NOMO-1 treated with dmso at 0.1 percent for 144 hours (cell line): Measurements from ENCODE around the gene OR10A7.
A peak's percentile ranks its signal among the peaks of the same experiment; 100 is the strongest.
"Not testable (repeated sequence)": the region's sequence is repeated elsewhere in the genome, so short reads cannot be mapped to it uniquely, and the experiment has no call there.

ENCODE experiments used
- DNase-seq: peaks from one replicate; lab custom pipeline; 2025; ENCODE audit not compliant: unreplicated experiment; lab: John Stamatoyannopoulos, UW

Gene OR10A7, protein sequence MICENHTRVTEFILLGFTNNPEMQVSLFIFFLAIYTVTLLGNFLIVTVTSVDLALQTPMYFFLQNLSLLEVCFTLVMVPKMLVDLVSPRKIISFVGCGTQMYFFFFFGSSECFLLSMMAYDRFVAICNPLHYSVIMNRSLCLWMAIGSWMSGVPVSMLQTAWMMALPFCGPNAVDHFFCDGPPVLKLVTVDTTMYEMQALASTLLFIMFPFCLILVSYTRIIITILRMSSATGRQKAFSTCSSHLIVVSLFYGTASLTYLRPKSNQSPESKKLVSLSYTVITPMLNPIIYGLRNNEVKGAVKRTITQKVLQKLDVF

DNA sequence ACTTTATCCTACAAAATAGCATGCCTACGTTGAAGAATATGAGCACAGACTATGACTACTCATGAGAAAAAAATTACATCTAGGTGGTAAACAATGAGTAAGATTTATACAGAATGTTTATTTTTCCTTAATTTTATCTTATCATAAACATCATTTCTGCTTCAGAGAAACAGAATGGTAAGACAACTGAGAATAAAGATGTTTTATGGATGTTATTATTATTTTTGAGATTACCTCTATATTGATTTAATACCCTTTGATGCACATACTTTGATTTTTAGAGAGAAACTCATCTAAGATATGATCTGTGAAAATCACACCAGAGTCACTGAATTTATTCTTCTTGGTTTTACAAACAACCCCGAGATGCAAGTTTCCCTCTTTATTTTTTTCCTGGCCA is at the start of gene OR10A7:
Gene OR10A7 (plus strand): TSS at position 301 of the 400 bp plus-strand sequence. CDS start 0 bp downstream, at position 301.
- DNase-seq = no peak

DNA sequence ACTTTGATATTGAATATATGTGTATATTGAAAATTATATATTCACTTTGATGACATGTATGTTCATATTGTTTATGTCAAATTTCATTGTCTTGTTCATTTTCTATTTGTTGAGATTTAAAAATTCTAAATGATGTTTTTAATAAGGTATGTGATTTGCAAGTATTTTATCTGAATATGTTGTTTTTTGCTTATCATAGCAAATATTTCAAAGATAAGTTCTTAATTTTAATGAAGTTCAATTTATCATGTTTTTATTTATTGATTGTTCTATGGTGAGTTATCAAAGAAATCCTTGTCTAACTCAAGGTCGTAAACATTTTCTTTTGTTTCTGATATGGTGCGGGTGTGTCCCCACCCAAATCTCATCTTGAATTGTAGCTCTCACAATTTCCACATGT is 49.4 kb upstream of the OR10A7 start:
- no peak for DNase-seq

DNA sequence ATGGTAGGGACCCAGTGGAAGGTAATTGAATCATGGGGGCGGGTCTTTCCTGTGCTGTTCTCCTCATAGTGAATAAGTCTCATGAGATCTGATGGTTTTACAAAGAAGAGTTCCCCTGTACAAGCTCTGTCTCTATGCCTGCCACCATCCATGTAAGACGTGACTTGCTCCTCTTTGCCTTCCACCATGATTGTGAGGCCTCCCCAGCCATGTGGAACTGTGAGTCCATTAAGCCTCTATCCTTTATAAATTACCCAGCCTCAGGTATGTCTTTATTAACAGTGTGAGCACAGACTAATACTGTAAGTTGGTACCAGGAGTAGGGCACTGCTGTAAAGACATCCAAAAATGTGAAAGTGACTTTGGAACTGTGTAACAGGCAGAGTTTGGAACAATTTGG is 49.0 kb upstream of the OR10A7 start:
- DNase-seq = not testable (repeated sequence)

DNA sequence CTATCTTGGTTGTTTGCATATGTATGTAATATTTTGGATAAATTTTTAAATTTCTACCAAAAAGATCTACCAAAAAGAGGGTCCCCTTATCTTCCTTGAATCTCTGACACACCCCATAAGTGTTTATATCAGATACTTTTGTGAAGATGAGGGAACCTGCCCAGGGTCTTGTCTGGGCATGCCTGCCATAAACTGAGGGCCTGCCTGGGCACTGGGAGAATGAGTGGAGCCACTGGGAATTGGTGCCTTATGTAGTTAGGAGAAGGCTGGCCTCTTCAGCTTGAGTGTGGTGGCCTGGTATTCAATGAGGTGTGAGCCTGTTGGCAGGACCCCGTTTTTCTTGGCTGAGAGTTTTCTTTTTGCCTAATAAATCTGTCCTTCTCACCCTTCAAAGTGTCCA is 48.1 kb upstream of the OR10A7 start:
- no peak for DNase-seq

DNA sequence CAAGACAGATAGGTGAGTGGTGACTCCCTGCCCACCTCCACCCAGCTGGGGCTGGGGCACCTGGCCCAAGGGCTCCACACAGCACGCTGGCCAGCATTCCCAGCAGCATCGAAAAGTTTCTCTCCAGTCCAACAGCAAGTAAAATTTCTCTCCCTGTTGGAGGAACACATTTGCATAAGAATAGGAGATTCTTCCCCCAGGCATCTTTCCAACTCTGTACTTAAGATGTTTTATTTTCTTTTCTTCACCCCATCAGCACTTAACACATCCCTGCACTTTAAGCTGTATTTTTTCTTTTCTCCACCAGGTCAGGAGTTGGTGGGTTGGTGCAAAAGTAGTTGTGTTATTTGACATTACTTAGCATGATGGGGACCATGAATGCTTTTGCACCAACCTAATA is 47.4 kb upstream of the OR10A7 start:
- DNase-seq = no peak

DNA sequence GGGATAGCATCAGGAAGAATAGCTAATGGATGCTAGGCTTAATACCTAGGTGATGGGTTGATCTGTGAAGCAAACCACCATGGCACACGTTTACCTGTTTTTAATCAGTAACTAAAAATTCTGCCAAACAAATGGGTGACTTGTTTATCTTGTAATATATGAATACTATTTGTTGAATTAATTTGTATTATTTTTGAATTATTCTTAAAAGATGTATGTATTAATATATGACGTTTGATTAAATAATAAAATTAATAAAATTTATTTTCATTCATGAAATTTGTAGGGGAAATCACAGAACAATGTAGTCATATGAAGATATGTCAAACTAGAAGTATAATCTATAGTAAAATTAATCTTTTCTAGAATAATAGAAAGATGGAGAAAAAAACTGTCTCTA is 32.3 kb upstream of the OR10A7 start:
- DNase-seq = no peak

DNA sequence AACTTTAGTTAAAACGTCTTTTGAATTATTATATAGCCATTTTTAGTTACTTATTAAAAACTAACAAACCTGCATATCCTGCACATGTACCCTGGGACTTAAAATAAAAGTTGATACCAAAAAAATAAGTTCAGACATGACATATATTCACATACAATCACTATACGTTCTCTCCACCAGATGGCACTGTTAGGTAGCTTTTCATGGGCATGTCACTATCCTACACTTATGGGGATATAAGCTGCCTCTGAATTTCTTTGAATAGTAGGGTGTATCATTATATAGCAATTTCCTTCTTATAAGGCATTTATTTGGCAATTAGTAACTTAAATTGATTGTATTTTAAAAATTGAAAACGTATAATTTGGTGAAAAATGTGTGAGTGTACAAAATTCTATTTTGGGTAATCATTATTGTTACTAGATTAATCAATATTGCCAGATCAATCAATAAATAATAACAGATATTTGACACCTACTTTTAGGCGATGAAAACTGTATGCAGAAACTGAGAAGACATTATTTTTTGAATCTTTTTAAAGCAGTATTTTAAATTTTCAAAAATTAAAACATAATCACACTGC is 31.8 kb upstream of the OR10A7 start:
- peak; percentile 17 for DNase-seq

DNA sequence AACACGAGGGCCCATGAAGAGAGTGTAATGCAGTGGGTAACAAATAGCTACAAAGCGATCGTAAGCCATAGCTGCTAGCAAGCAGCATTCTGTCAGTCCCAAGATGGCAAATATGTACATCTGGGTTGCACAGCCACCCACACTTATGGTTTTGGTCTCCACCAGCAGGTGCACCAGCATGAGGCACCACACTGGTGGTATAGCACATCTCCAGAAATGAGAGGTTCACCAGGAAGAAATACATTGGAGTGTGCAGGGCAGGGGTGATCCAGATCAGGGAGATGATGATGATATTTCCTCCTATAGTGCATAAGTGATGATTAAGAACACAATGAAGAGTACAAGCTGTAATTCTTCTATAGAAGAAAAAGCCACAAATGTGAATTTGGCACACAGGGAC is 26.4 kb upstream of the OR10A7 start:
- no peak for DNase-seq

DNA sequence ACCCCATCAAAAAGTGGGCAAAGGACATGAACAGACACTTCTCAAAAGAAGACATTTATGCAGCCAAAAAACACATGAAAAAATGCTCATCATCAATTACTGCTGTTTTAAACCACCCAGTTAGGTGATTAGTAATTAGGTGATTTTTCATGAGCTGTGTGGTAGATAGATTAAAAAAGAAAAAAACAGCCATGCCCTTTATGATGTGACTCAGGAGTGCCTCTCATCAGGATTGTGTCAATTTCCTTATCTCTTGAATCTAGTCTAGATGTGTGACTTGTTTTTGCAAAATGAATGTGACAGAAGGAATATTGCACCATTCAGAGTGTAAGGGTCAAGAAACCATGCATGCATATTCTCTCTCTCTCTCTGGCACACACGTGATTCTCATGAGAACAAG is 5.7 kb downstream of the OR10A7 start:
- DNase-seq = no peak

DNA sequence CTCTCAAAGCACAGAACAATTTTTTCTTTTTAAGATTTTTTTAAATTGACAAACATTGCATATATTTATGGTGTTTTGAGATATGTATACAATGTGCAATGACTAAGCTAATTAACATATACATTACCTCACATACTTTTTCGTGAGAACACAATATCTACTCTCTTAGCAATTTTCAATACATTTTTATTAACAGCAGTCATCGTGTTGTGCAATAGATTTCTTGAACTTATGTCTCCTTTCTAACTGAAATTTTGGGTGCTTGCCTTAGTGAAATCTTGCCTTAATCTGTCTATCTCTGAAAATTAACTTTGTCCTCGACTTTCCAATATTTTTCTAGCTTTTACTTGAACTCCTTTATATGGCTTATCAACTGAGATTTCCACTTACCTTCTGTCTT is 6.8 kb downstream of the OR10A7 start:
- DNase-seq = no peak

DNA sequence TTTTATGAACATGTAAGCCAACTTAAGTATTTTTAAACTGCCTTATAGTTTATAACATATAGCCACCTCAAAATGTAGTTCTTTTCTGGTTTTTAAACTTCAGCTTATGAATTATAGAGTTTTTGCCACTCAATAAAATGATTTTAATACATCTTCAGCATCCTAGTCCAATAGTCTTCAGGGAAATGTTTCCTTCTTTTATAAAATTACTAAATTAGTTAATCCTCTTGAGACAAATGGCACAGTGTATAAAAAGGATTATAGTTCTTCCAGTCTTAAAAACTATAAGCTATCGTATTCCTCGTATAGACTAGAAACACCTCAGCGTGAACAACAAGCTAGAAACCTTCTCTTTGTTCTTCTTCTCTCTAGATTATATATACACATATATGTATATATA is 23.5 kb downstream of the OR10A7 start, which contains the start of gene OR6C74:
Gene OR6C74 (plus strand): TSS at position 301 of the 400 bp plus-strand sequence. CDS start 2,679 bp downstream, outside the sequence.
- no peak for DNase-seq

DNA sequence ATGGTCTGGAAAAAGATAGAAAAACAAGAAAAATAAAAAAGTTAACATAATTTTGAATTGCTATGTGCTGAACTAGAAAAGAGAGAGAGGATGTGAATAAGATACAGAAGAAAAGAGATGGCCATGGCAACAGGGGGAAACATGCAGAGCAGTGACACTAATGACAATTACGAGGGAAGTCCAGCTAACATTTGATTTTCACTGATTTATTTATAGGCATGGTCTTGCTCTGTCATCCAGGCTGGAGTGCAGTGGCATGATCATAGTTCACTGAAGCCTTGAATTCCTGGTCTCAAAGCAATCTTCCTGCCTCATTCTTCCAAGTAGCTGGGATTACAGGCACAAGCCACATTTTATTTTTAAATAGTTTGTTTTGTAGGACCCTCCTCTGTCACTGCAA is 25.3 kb downstream of the OR10A7 start:
- DNase-seq = no peak

DNA sequence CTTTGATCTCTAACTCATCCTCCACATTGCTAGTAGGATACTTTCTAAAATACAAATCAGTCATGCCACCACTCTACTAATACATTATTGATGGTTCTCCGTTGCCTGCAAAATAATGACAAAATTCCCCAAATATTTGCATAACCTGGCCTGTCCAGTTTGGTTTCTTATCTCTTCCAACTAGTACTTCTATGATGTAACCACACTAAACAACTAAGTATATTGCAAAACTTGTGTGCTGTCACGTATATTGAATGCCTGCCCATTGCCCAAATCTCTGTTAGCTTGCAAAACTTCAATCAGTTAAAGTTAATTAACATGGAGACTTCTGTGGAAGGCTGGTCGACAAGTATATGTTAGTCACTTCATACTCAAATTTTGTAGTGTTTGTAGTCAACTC is 30.1 kb downstream of the OR10A7 start:
- DNase-seq = no peak

DNA sequence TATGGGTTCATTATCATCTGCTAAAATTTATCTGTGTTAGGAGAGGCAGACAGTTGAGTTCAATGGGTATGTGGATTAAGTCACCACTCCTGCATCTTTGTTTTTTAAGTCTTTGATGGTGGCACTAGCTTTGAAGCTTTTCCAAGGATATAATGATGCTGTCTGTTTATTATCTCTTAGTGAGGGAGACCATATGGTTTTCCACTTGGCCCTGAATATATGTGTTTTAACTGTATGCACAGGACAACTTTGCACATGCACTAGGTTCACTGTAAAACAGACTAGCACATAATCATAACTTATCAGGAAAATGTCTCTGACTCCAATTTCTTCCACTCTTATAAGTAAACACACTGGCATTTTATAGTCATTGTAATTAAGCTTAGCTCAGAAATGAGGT is 32.5 kb downstream of the OR10A7 start:
- DNase-seq = no peak

DNA sequence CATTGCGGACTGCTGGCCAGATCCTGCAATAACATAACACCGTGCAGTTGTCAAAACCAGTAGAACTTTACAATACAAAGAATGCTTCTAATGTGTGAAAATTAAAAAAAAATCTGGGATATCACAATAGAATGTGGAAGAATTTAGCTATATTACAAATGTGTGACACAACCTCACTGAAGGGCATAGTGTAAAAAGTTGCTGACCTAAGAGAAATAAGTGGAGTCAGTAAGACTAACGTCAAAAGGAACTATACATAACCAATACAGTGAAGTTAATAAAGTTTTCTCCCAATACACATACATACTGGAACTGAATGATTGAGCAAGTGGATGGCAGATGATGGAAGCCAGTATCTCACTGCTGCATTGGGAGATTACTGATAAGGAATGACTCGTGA is 36.0 kb downstream of the OR10A7 start:
- DNase-seq = no peak

DNA sequence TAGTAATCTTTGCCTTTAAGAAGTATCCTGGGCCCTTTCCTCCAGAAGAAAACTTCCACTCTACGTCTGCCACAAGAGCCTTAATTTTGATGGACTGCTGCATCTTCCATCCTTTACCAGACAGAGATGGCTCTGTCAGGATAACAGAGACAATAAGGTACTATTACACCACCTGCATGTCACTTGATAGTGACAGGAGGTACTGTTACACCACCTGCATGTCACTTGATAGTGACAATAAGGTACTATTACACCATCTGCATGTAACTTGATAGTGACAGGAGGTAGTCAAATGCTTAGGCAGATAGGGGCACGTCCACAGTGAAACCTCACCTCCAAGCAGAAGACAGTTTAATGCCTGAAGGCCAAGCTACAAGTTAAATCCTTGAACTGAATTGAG is 37.5 kb downstream of the OR10A7 start:
- DNase-seq = no peak
